Neural progenitor cell (in vitro differentiated cells): Measurements from ENCODE around the gene DOCK4.

Experiments
- CTCF ChIP-seq: fragments of 200-600 bp; sonication (generic); IDR thresholded peaks from 2 replicates; pipeline ENCODE4 v1.5.1; 2017; ENCODE audit warnings: antibody characterized with exemption, mild to moderate bottlenecking
- EZH2 ChIP-seq: fragments of 200-600 bp; sonication (generic); IDR thresholded peaks from 2 replicates; pipeline ENCODE4 v1.6.1; 2017; ENCODE audit warnings: antibody characterized with exemption, mild to moderate bottlenecking, moderate library complexity

DNA sequence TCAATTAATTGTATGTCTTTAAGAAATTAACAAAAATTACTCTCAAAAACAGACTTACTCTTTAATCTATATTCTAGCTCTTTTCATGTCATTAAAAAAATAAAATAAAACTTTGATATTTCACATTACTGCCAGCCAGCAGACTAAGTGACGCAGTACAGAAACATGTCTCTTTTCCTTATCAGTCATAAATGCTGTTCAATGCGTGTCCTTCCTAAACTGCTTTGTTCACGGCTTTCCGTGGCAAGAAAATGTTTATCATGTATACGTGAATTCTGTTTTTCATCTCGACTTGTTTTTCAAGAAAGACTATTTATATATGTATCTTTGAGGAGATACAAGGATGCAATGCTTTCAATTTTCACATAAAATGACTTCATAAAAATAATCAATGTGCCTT, 182.4 kb downstream of the DOCK4 start:
- no peak for TF ChIP-seq CTCF
- TF ChIP-seq EZH2: no peak
